ENCODE results near the gene ITGA1.

DNA sequence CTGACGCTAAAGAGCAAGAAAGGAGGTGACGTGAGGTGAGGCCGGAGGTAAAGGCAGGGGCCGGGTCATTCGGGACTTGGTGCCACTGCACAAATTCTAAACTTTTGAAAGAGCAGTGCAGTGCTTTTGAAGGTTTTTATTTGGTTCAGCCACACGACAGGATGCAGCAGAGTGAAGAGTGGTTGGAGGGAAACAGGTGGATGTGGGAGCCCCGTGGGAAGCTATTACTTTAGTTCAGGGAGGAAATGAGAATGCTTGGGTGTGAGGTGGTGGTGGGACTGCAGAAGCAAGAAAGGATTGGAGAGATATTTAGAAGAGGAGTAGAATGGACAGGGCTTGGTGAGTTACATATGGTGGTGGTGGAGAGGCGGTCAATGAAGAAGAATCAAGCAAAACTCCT is 136.7 kb downstream of the ITGA1 start:
- TF ChIP-seq, protein P1, sequence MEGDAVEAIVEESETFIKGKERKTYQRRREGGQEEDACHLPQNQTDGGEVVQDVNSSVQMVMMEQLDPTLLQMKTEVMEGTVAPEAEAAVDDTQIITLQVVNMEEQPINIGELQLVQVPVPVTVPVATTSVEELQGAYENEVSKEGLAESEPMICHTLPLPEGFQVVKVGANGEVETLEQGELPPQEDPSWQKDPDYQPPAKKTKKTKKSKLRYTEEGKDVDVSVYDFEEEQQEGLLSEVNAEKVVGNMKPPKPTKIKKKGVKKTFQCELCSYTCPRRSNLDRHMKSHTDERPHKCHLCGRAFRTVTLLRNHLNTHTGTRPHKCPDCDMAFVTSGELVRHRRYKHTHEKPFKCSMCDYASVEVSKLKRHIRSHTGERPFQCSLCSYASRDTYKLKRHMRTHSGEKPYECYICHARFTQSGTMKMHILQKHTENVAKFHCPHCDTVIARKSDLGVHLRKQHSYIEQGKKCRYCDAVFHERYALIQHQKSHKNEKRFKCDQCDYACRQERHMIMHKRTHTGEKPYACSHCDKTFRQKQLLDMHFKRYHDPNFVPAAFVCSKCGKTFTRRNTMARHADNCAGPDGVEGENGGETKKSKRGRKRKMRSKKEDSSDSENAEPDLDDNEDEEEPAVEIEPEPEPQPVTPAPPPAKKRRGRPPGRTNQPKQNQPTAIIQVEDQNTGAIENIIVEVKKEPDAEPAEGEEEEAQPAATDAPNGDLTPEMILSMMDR (conservative IDR thresholded peaks at IDR 0.05 in 1 of 2, IDR thresholded peaks at IDR 0.05 in 1 of 2; ENCODE audit: extremely low read depth in 1 of 2, insufficient read depth in 1 of 2, low read depth in 1 of 2, low read length in 2 of 2), result no peak
- TF ChIP-seq EZH2 (IDR thresholded peaks at IDR 0.05; ENCODE audit: borderline replicate concordance, low read length), result no peak
